Neural cell (in vitro differentiated cells): ENCODE results near the gene PBXIP1. TPM values are rescaled to one million over a fixed set of nuclear protein-coding genes. Genes with fewer than 3 reads are reported as not detected.

ENCODE experiments used
- H2AFZ ChIP-seq: fragments of 200-600, 300-800 bp; sonication (generic), shearing (Covaris generic); 2 replicates; pipeline ENCODE4 v1.6.0; 2014; ENCODE audit warnings: low read depth, mild to moderate bottlenecking, antibody characterized with exemption, low read length, moderate library complexity
- H3F3A ChIP-seq: fragments of 200-600 bp; shearing (Covaris generic); 2 replicates; pipeline ENCODE4 v1.6.1; 2016; ENCODE audit warnings: mild to moderate bottlenecking, moderate library complexity, mixed read lengths, antibody characterized with exemption, low read length; ENCODE audit not compliant: insufficient read depth, poor library complexity, severe bottlenecking
- H3K27ac ChIP-seq: fragments of 200-600, 300-800 bp; sonication (generic), shearing (Covaris generic); 2 replicates; pipeline ENCODE4 v1.5.1; 2014; ENCODE audit warnings: mild to moderate bottlenecking, low read length, moderate library complexity
- H3K27me3 ChIP-seq: fragments of 300-800, 200-600 bp; sonication (generic), shearing (Covaris generic); 2 replicates; pipeline ENCODE4 v1.6.0; 2014; ENCODE audit warnings: mild to moderate bottlenecking, low read depth, low read length, moderate library complexity; ENCODE audit not compliant: insufficient read depth
- H3K36me3 ChIP-seq: fragments of 300-800, 200-600 bp; sonication (generic), shearing (Covaris generic); 2 replicates; pipeline ENCODE4 v1.5.1; 2014; ENCODE audit warnings: mild to moderate bottlenecking, antibody characterized with exemption, low read length, moderate library complexity; ENCODE audit not compliant: insufficient read depth
- H3K4me2 ChIP-seq: fragments of 300-800, 200-600 bp; sonication (generic), shearing (Covaris generic); 2 replicates; pipeline ENCODE4 v1.6.0; 2014; ENCODE audit warnings: mild to moderate bottlenecking, low read length
- H3K4me3 ChIP-seq: fragments of 300-800, 200-600 bp; sonication (generic), shearing (Covaris generic); 2 replicates; pipeline ENCODE4 v1.5.1; 2014; ENCODE audit warnings: mild to moderate bottlenecking, low read length, moderate library complexity
- H3K79me2 ChIP-seq: fragments of 200-600 bp; shearing (Covaris generic); replicated peaks from 2 replicates; pipeline ENCODE4 v1.6.0; 2014; ENCODE audit warnings: mild to moderate bottlenecking, low read length, moderate library complexity; ENCODE audit not compliant: insufficient read depth
- H3K9ac ChIP-seq: fragments of 300-800, 200-600 bp; sonication (generic), shearing (Covaris generic); 2 replicates; pipeline ENCODE4 v1.6.1; 2016; ENCODE audit warnings: mild to moderate bottlenecking, low read length, mixed read lengths
- H3K9me2 ChIP-seq: fragments of 200-600 bp; shearing (Covaris generic); 2 replicates; pipeline ENCODE4 v1.6.1; 2016; ENCODE audit warnings: mild to moderate bottlenecking, low read length, mixed read lengths; ENCODE audit not compliant: insufficient read depth
- H3K9me3 ChIP-seq: fragments of 200-600, 300-800 bp; sonication (generic), shearing (Covaris generic); 2 replicates; pipeline ENCODE4 v1.6.1; 2016; ENCODE audit warnings: mild to moderate bottlenecking, mixed run types, low read length, moderate library complexity, mixed read lengths
- H4K20me1 ChIP-seq: fragments of 200-600 bp; shearing (Covaris generic); 2 replicates; pipeline ENCODE4 v1.6.1; 2016; ENCODE audit warnings: mild to moderate bottlenecking, mixed run types; ENCODE audit not compliant: insufficient read depth
- CTCF ChIP-seq: fragments of 450-650 bp; IDR thresholded peaks from 2 replicates; pipeline ENCODE4 v1.5.1; 2014; ENCODE audit warnings: antibody characterized with exemption, mild to moderate bottlenecking, moderate library complexity; ENCODE audit not compliant: poor library complexity, severe bottlenecking
- EP300 ChIP-seq: fragments of 450-650 bp; conservative IDR thresholded peaks from 2 replicates; pipeline ENCODE4 v1.6.1; 2014; ENCODE audit warnings: antibody characterized with exemption, mild to moderate bottlenecking, moderate library complexity; ENCODE audit not compliant: poor library complexity, severe bottlenecking
- EZH2 ChIP-seq: fragments of 200-600, 300-800 bp; shearing (Covaris generic), sonication (generic); IDR thresholded peaks from 2 replicates; pipeline ENCODE4 v1.6.1; 2014; ENCODE audit warnings: antibody characterized with exemption, low read length, borderline replicate concordance, mild to moderate bottlenecking; ENCODE audit not compliant: insufficient read depth, poor library complexity, severe bottlenecking
- MXI1 ChIP-seq: fragments of 450-650 bp; conservative IDR thresholded peaks from 2 replicates; pipeline ENCODE4 v1.6.1; 2014; ENCODE audit warnings: antibody characterized with exemption, mild to moderate bottlenecking; ENCODE audit not compliant: poor library complexity, severe bottlenecking
- POLR2AphosphoS5 ChIP-seq: IDR thresholded peaks from 2 replicates; pipeline ENCODE4 v1.6.1; 2012
- RAD21 ChIP-seq: fragments of 450-650 bp; conservative IDR thresholded peaks from 2 replicates; pipeline ENCODE4 v1.6.1; 2014; ENCODE audit warnings: antibody characterized with exemption, mild to moderate bottlenecking, moderate library complexity
- SMC3 ChIP-seq: fragments of 450-650 bp; conservative IDR thresholded peaks from 2 replicates; pipeline ENCODE4 v1.6.1; 2014; ENCODE audit warnings: antibody characterized with exemption, mild to moderate bottlenecking, moderate library complexity; ENCODE audit not compliant: poor library complexity
- TAF1 ChIP-seq: IDR thresholded peaks from 2 replicates; pipeline ENCODE4 v1.6.1; 2012; ENCODE audit warnings: low read depth
- polyA plus RNA-seq: library from polyadenylated mRNA; depleted of rRNA; stranded (reverse); fragments of >200 nt; gene quantifications from 2 replicates; pipeline ENCODE4 v1.2.3, GENCODE V29; 2014
- TF ChIP-seq, protein P1 (sequence below): IDR thresholded peaks from 2 replicates; pipeline ENCODE4 v1.6.1; 2012; ENCODE audit warnings: borderline replicate concordance

Gene PBXIP1
- polyA plus RNA-seq, 1 donor from 2014 or later: 5.4 TPM

DNA sequence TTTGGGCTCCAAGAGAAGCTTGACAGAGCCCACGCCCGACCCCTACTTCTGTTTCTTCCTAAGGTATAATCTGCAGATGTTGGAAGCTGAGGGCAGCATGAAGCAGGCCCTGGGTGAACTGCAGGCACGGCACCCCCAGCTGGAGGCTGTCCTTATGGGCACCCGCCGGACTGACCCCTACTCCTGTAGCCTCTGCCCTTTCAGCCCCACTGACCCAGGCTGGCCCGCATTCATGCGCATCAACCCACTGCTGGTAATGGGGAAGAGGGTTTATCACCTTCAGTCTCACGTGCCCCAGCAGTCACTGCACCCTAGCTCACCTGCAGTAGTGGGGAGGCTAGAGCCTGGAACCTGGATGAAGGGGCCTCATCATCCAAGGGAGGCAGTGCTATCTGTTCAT lies 34.4 kb upstream of the PBXIP1 start:
- Histone ChIP-seq H3K27ac (no peak overlapping the region), H3K9me3 (no peaks in the 10 kb centered on the region), H2AFZ (no peak overlapping the region), H3K9me2 (no peaks in the 10 kb centered on the region), H3K27me3 (no peaks in the 10 kb centered on the region), H3K4me3 (no peak overlapping the region), H3K9ac (no peak overlapping the region), H4K20me1 (no peaks in the 10 kb centered on the region), H3F3A (no peaks in the 10 kb centered on the region), H3K4me2 (no peak overlapping the region), H3K36me3 (no peaks in the 10 kb centered on the region), H3K79me2 (peaks cover under 1% of the 10 kb centered on the region)
- TF ChIP-seq, protein P1, sequence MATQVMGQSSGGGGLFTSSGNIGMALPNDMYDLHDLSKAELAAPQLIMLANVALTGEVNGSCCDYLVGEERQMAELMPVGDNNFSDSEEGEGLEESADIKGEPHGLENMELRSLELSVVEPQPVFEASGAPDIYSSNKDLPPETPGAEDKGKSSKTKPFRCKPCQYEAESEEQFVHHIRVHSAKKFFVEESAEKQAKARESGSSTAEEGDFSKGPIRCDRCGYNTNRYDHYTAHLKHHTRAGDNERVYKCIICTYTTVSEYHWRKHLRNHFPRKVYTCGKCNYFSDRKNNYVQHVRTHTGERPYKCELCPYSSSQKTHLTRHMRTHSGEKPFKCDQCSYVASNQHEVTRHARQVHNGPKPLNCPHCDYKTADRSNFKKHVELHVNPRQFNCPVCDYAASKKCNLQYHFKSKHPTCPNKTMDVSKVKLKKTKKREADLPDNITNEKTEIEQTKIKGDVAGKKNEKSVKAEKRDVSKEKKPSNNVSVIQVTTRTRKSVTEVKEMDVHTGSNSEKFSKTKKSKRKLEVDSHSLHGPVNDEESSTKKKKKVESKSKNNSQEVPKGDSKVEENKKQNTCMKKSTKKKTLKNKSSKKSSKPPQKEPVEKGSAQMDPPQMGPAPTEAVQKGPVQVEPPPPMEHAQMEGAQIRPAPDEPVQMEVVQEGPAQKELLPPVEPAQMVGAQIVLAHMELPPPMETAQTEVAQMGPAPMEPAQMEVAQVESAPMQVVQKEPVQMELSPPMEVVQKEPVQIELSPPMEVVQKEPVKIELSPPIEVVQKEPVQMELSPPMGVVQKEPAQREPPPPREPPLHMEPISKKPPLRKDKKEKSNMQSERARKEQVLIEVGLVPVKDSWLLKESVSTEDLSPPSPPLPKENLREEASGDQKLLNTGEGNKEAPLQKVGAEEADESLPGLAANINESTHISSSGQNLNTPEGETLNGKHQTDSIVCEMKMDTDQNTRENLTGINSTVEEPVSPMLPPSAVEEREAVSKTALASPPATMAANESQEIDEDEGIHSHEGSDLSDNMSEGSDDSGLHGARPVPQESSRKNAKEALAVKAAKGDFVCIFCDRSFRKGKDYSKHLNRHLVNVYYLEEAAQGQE: no peak

GRCh38 chr1:154989195-154989860 lies 33.4 kb upstream of the PBXIP1 start:
- Histone ChIP-seq H3K27me3 (no peaks in the 10 kb centered on the region), H3K36me3 (no peaks in the 10 kb centered on the region), H3K27ac (no peak overlapping the region), H3F3A (no peaks in the 10 kb centered on the region), H3K9me2 (no peaks in the 10 kb centered on the region), H2AFZ (no peak overlapping the region), H3K79me2 (peaks cover 9% of the 10 kb centered on the region), H3K4me2 (no peak overlapping the region), H3K4me3 (no peak overlapping the region), H4K20me1 (no peaks in the 10 kb centered on the region), H3K9me3 (no peaks in the 10 kb centered on the region), H3K9ac (no peak overlapping the region)
- TF ChIP-seq MXI1 (no peak), EP300 (no peak), EZH2 (no peak), TAF1 (no peak), POLR2AphosphoS5 (no peak), RAD21 (no peak), CTCF (no peak), SMC3 (no peak)
- TF ChIP-seq, protein P1: no peak
